ENCODE measurements around the gene DCLRE1C.

- TF ChIP-seq CTCF (IDR thresholded peaks at IDR 0.05; ENCODE audit: poor library complexity, severe bottlenecking) (no peak), RAD21 (conservative IDR thresholded peaks at IDR 0.05) (no peak), POLR2AphosphoS5 (IDR thresholded peaks at IDR 0.05) (no peak), SMC3 (conservative IDR thresholded peaks at IDR 0.05; ENCODE audit: poor library complexity) (no peak), EZH2 (IDR thresholded peaks at IDR 0.05; ENCODE audit: borderline replicate concordance, insufficient read depth, low read length, poor library complexity, severe bottlenecking) (no peak), MXI1 (conservative IDR thresholded peaks at IDR 0.05; ENCODE audit: poor library complexity, severe bottlenecking) (no peak)
Measured at GRCh38 chr10:14855453-14855852, 98.4 kb downstream of the DCLRE1C start.

All from neural cell (in vitro differentiated cells).